GM12875 (cell line): ENCODE measurements around the gene MAGEA11.
"Not testable (repeated sequence)": the region's sequence is repeated elsewhere in the genome, so short reads cannot be mapped to it uniquely, and the experiment has no call there.

Experiments used
- H3K4me3 ChIP-seq: one replicate; pipeline ENCODE4 v1.5.1; 2011; ENCODE audit warnings: low read depth, low read length, control low read depth
- CTCF ChIP-seq: IDR thresholded peaks from 2 replicates; pipeline ENCODE4 v1.5.1; 2011; ENCODE audit warnings: low read depth, mild to moderate bottlenecking, control low read depth, inconsistent platforms, low read length, moderate library complexity, borderline replicate concordance; ENCODE audit not compliant: insufficient read depth

MAGEA11 gene

GRCh38 chrX:149713279-149714050, 1.6 kb downstream of the MAGEA11 start:
- TF ChIP-seq CTCF = no peak

GRCh38 chrX:149715468-149715867, 3.6 kb downstream of the MAGEA11 start:
- no peak overlapping the region for H3K4me3 ChIP-seq
- no peak for TF ChIP-seq CTCF

More at GRCh38 chrX:149713279-149714050, 1.6 kb downstream of the MAGEA11 start:
- H3K4me3 ChIP-seq = no peak overlapping the region

- TF ChIP-seq CTCF = no peak
- H3K4me3 ChIP-seq = no peak overlapping the region
These were observed 4.8 kb downstream of the MAGEA11 start for GRCh38 chrX:149716632-149717031.

GRCh38 chrX:149717803-149718202, 5.9 kb downstream of the MAGEA11 start:
- no peak for TF ChIP-seq CTCF
- H3K4me3 ChIP-seq = no peak overlapping the region

GRCh38 chrX:149718757-149719156, 6.9 kb downstream of the MAGEA11 start:
- TF ChIP-seq CTCF = no peak

GRCh38 chrX:149720021-149720689, 8.3 kb downstream of the MAGEA11 start:
- no peak overlapping the region for H3K4me3 ChIP-seq
- no peak for TF ChIP-seq CTCF

More at GRCh38 chrX:149718757-149719156, 6.9 kb downstream of the MAGEA11 start:
- no peak overlapping the region for H3K4me3 ChIP-seq

- H3K4me3 ChIP-seq = not testable (repeated sequence)
These were observed 9.4 kb downstream of the MAGEA11 start for GRCh38 chrX:149721241-149721640.
